PC-9 (cell line): ENCODE data around the gene BTRC. TPM values are rescaled to one million over a fixed set of nuclear protein-coding genes. Genes with fewer than 3 reads are reported as not detected.

Experiments
- BruUV-seq: library from RNA; stranded (reverse); fragments of 400-500 nt; replicated peaks from 2 replicates; lab custom pipeline; 2021; lab: Mats Ljungman, UMichigan
- CTCF ChIA-PET: fragments of 300-600 bp; sonication (Branson Sonifier 250); formaldehyde crosslinking; loops from one replicate; lab custom pipeline; 2022; ENCODE audit warnings: antibody characterized with exemption; lab: Charles Lee
- POLR2A ChIA-PET: fragments of 300-600 bp; sonication (Branson Sonifier 250); formaldehyde crosslinking; loops from one replicate; lab custom pipeline; 2022; ENCODE audit warnings: antibody characterized with exemption; ENCODE audit not compliant: unreplicated experiment; lab: Charles Lee
- DNase-seq, 2 experiments: peaks; one replicate each; pipeline versions ENCODE4 v3.0.0 to v3.0.0-alpha.2; 2015 to 2022; ENCODE audit warnings: mixed read lengths in 1 of 2
- H2AFZ ChIP-seq: fragments of 200-600 bp; sonication (generic); 2 replicates; pipeline ENCODE4 v1.8.1; 2017; ENCODE audit warnings: antibody characterized with exemption
- H3F3A ChIP-seq: fragments of 200-600 bp; sonication (generic); 2 replicates; pipeline ENCODE4 v1.8.1; 2017; ENCODE audit warnings: antibody characterized with exemption, mild to moderate bottlenecking, low read depth; ENCODE audit not compliant: insufficient read depth
- H3K27ac ChIP-seq: fragments of 200-600 bp; sonication (generic); 2 replicates; pipeline ENCODE4 v1.6.1; 2016; ENCODE audit warnings: mixed run types
- H3K27me3 ChIP-seq: fragments of 200-600 bp; sonication (generic); 2 replicates; pipeline ENCODE4 v1.6.1; 2016; ENCODE audit warnings: low read depth, mixed run types; ENCODE audit not compliant: insufficient read depth
- H3K36me3 ChIP-seq: fragments of 200-600 bp; sonication (generic); 2 replicates; pipeline ENCODE4 v1.6.1; 2016; ENCODE audit warnings: low read depth, mixed run types
- H3K4me1 ChIP-seq: fragments of 200-600 bp; sonication (generic); replicated peaks from 2 replicates; pipeline ENCODE4 v1.6.1; 2016; ENCODE audit warnings: mixed run types; ENCODE audit not compliant: insufficient read depth
- H3K4me2 ChIP-seq: fragments of 200-600 bp; sonication (generic); 2 replicates; pipeline ENCODE4 v1.6.1; 2017; ENCODE audit warnings: mixed run types
- H3K4me3 ChIP-seq: fragments of 200-600 bp; sonication (generic); 2 replicates; pipeline ENCODE4 v1.6.1; 2016; ENCODE audit warnings: mixed run types
- H3K79me2 ChIP-seq: fragments of 200-600 bp; sonication (generic); 2 replicates; pipeline ENCODE4 v1.6.1; 2017; ENCODE audit warnings: low read depth, mixed run types
- H3K9me2 ChIP-seq: fragments of 200-600 bp; sonication (generic); 2 replicates; pipeline ENCODE4 v1.8.1; 2017; ENCODE audit warnings: mild to moderate bottlenecking; ENCODE audit not compliant: insufficient read depth
- H3K9me3 ChIP-seq: fragments of 200-600 bp; sonication (generic); 2 replicates; pipeline ENCODE4 v1.8.1; 2016; ENCODE audit warnings: low read depth; ENCODE audit not compliant: insufficient read depth
- H4K20me1 ChIP-seq: fragments of 200-600 bp; sonication (generic); 2 replicates; pipeline ENCODE4 v1.8.1; 2017; ENCODE audit not compliant: insufficient read depth
- CTCF ChIP-seq: fragments of 200-600 bp; sonication (generic); conservative IDR thresholded peaks from 2 replicates; pipeline ENCODE4 v1.6.1; 2017; ENCODE audit warnings: mixed run types, antibody characterized with exemption, mild to moderate bottlenecking, moderate library complexity
- EZH2 ChIP-seq: fragments of 200-600 bp; sonication (generic); IDR thresholded peaks from 2 replicates; pipeline ENCODE4 v1.8.0; 2017; ENCODE audit warnings: antibody characterized with exemption, low read depth
- intact Hi-C: fragments of 100-400 bp; cut with micrococcal nuclease; formaldehyde crosslinking; loops from one replicate; pipeline ENCODE4 v1.10.0; 2022; ENCODE audit not compliant: unreplicated experiment
- total RNA-seq: library from RNA; stranded (reverse); gene quantifications from 2 replicates; pipeline ENCODE4 v1.2.3, GENCODE V29; 2021

BTRC gene
- total RNA-seq, 1 experiment from 2014 or later, result 15.6 TPM

- no peaks in the 10 kb centered on the region for H3K9me2 ChIP-seq
- CTCF ChIA-PET, result no interaction called here
- no peaks in the 10 kb centered on the region for H3K4me1 ChIP-seq
- no peaks in the 10 kb centered on the region for H3F3A ChIP-seq
- no peak overlapping the region for H3K4me3 ChIP-seq
- TF ChIP-seq EZH2 (no peak), CTCF (no peak)
- no peaks in the 10 kb centered on the region for H3K27me3 ChIP-seq
- no peaks in the 10 kb centered on the region for H3K9me3 ChIP-seq
- H3K36me3 ChIP-seq, result no peaks in the 10 kb centered on the region
- no peaks in the 10 kb centered on the region for H3K79me2 ChIP-seq
- DNase-seq, result no peak
- intact Hi-C loops, result loop anchor here (10.0 kb wide), 1 partner anchor 333 kb away; the partner anchor contains the start of gene NPM3
- no peak overlapping the region for H3K27ac ChIP-seq
- POLR2A ChIA-PET, result interaction anchor here (0.5 kb wide), 1 partner anchor 122 kb away, joined by 3 read pairs; no protein-coding TSS in a partner anchor
- H4K20me1 ChIP-seq, result no peaks in the 10 kb centered on the region
- BruUV-seq, result no TSS peak
- no peak overlapping the region for H2AFZ ChIP-seq
- no peak overlapping the region for H3K4me2 ChIP-seq
Observed at GRCh38 chr10:101451667-101452069, 97.7 kb downstream of the BTRC start.

GRCh38 chr10:101452176-101452575 is 98.2 kb downstream of the BTRC start:
- no peaks in the 10 kb centered on the region for H3K36me3 ChIP-seq
- no TSS peak for BruUV-seq
- no peak overlapping the region for H3K4me3 ChIP-seq
- H3K27ac ChIP-seq, result no peak overlapping the region
- H3K27me3 ChIP-seq, result no peaks in the 10 kb centered on the region
- no peak for TF ChIP-seq CTCF
- TF ChIP-seq EZH2, result no peak
- H4K20me1 ChIP-seq, result no peaks in the 10 kb centered on the region
- ChIA-PET POLR2A (interaction anchor here (0.5 kb wide), 1 partner anchor 122 kb away, joined by 3 read pairs; no protein-coding TSS in a partner anchor), CTCF (no interaction called here)
- H3K9me3 ChIP-seq, result no peaks in the 10 kb centered on the region
- intact Hi-C loops, result loop anchor here (10.0 kb wide), 1 partner anchor 333 kb away; the partner anchor contains the start of gene NPM3
- DNase-seq, result no peak
- no peak overlapping the region for H2AFZ ChIP-seq
- no peaks in the 10 kb centered on the region for H3F3A ChIP-seq
- no peak overlapping the region for H3K4me2 ChIP-seq
- no peaks in the 10 kb centered on the region for H3K4me1 ChIP-seq
- H3K79me2 ChIP-seq, result no peaks in the 10 kb centered on the region
- no peaks in the 10 kb centered on the region for H3K9me2 ChIP-seq

- TF ChIP-seq EZH2 (no peak), CTCF (no peak)
- Histone ChIP-seq H3K79me2 (no peaks in the 10 kb centered on the region), H2AFZ (no peak overlapping the region), H4K20me1 (no peaks in the 10 kb centered on the region), H3K9me2 (no peaks in the 10 kb centered on the region), H3F3A (no peaks in the 10 kb centered on the region), H3K4me3 (no peak overlapping the region), H3K4me2 (no peak overlapping the region), H3K36me3 (no peaks in the 10 kb centered on the region), H3K9me3 (no peaks in the 10 kb centered on the region), H3K27ac (no peak overlapping the region), H3K27me3 (no peaks in the 10 kb centered on the region), H3K4me1 (no peaks in the 10 kb centered on the region)
- BruUV-seq, result no TSS peak
- no peak for DNase-seq
- intact Hi-C loops, result loop anchor here (10.0 kb wide), 1 partner anchor 332 kb away; the partner anchor contains the start of gene NPM3
- POLR2A ChIA-PET, result interaction anchor here (0.6 kb wide), 1 partner anchor 327 kb away, joined by 3 read pairs; no protein-coding TSS in a partner anchor
- CTCF ChIA-PET, result interaction anchor here (0.6 kb wide), 1 partner anchor 1061 kb away, joined by 3 read pairs; no protein-coding TSS in a partner anchor
Observed at GRCh38 chr10:101452593-101452992, 98.6 kb downstream of the BTRC start.
